Neuron (in vitro differentiated cells): ENCODE measurements around the gene DCTN2.
"Not testable (repeated sequence)": the region's sequence is repeated elsewhere in the genome, so short reads cannot be mapped to it uniquely, and the experiment has no call there.

Experiments
- H2AFZ ChIP-seq: one replicate; pipeline ENCODE4 v1.6.1; 2013; ENCODE audit warnings: low read depth, mild to moderate bottlenecking, inconsistent platforms, low read length, moderate library complexity
- H3K27me3 ChIP-seq: one replicate; pipeline ENCODE4 v1.6.1; 2013; ENCODE audit warnings: low read length; ENCODE audit not compliant: insufficient read depth
- H3K36me3 ChIP-seq: one replicate; pipeline ENCODE4 v1.6.1; 2013; ENCODE audit warnings: low read length; ENCODE audit not compliant: insufficient read depth
- H3K4me1 ChIP-seq: one replicate; pipeline ENCODE4 v1.6.1; 2013; ENCODE audit warnings: low read length; ENCODE audit not compliant: insufficient read depth
- H3K4me3 ChIP-seq: 2 replicates; pipeline ENCODE4 v1.5.1; 2013; ENCODE audit warnings: mild to moderate bottlenecking, low read length, moderate library complexity
- H3K9me3 ChIP-seq: one replicate; pipeline ENCODE4 v1.6.1; 2013; ENCODE audit warnings: low read length

DCTN2 gene

GRCh38 chr12:57546438-57547287 is at the start of gene DCTN2:
TSS of gene DCTN2 (minus strand) at chr12:57547192. CDS start at chr12:57547063, 129 bp downstream.
- H3K4me3 ChIP-seq = peak within 1 kb of the TSS; percentile 80
- H3K27me3 ChIP-seq = peaks cover 11% of the 10 kb centered on the region
- H3K4me1 ChIP-seq = peaks cover 24% of the 10 kb centered on the region
- no peaks in the 10 kb centered on the region for H3K9me3 ChIP-seq
- H2AFZ ChIP-seq = peak within 1 kb of the TSS; percentile 76
- H3K36me3 ChIP-seq = peaks cover 10% of the 10 kb centered on the region

- peaks cover 12% of the 10 kb centered on the region for H3K36me3 ChIP-seq
- no peak overlapping the region for H3K4me3 ChIP-seq
- peaks cover 11% of the 10 kb centered on the region for H3K4me1 ChIP-seq
- H3K9me3 ChIP-seq = no peaks in the 10 kb centered on the region
- no peaks in the 10 kb centered on the region for H3K27me3 ChIP-seq
- H2AFZ ChIP-seq = no peak overlapping the region
These were observed 46.2 kb upstream of the DCTN2 start for GRCh38 chr12:57593187-57593586.

GRCh38 chr12:57592551-57593165 is 45.7 kb upstream of the DCTN2 start:
- H3K27me3 ChIP-seq = no peaks in the 10 kb centered on the region
- peaks cover 12% of the 10 kb centered on the region for H3K36me3 ChIP-seq
- no peak overlapping the region for H3K4me3 ChIP-seq
- H3K9me3 ChIP-seq = no peaks in the 10 kb centered on the region
- peaks cover 11% of the 10 kb centered on the region for H3K4me1 ChIP-seq
- H2AFZ ChIP-seq = no peak overlapping the region

- Histone ChIP-seq H3K27me3 (no peaks in the 10 kb centered on the region), H3K4me3 (peak overlapping the region; percentile 89), H3K4me1 (peaks cover 11% of the 10 kb centered on the region), H2AFZ (peak overlapping the region; percentile 87), H3K9me3 (no peaks in the 10 kb centered on the region), H3K36me3 (peaks cover 13% of the 10 kb centered on the region)
These were observed 44.9 kb upstream of the DCTN2 start for GRCh38 chr12:57591782-57592325.

GRCh38 chr12:57590864-57591781 is 44.1 kb upstream of the DCTN2 start, which contains the start of gene PIP4K2C:
TSS of gene PIP4K2C (plus strand) at chr12:57591192. CDS start at chr12:57591290, 98 bp downstream.
- Histone ChIP-seq H3K4me3 (peak within 1 kb of the TSS; percentile 89), H2AFZ (peak within 1 kb of the TSS; percentile 87), H3K4me1 (peaks cover 11% of the 10 kb centered on the region), H3K9me3 (no peaks in the 10 kb centered on the region), H3K36me3 (peaks cover 13% of the 10 kb centered on the region), H3K27me3 (no peaks in the 10 kb centered on the region)

GRCh38 chr12:57590479-57590863 is 43.5 kb upstream of the DCTN2 start:
- no peaks in the 10 kb centered on the region for H3K27me3 ChIP-seq
- H2AFZ ChIP-seq = peak overlapping the region; percentile 87
- H3K36me3 ChIP-seq = peaks cover 10% of the 10 kb centered on the region
- peaks cover 11% of the 10 kb centered on the region for H3K4me1 ChIP-seq
- H3K4me3 ChIP-seq = peak overlapping the region; percentile 89
- H3K9me3 ChIP-seq = no peaks in the 10 kb centered on the region

- not testable (repeated sequence) for H3K4me3 ChIP-seq, H2AFZ ChIP-seq, H3K36me3 ChIP-seq, H3K27me3 ChIP-seq, H3K9me3 ChIP-seq
- H3K4me1 ChIP-seq = peaks cover 11% of the 10 kb centered on the region
These were observed 42.1 kb upstream of the DCTN2 start for GRCh38 chr12:57588951-57589610.

- Histone ChIP-seq H3K4me3 (no peak overlapping the region), H3K36me3 (peaks cover 13% of the 10 kb centered on the region), H2AFZ (no peak overlapping the region), H3K9me3 (no peaks in the 10 kb centered on the region), H3K27me3 (no peaks in the 10 kb centered on the region), H3K4me1 (peaks cover 8% of the 10 kb centered on the region)
These were observed 39.9 kb upstream of the DCTN2 start for GRCh38 chr12:57586832-57587429.

- H3K36me3 ChIP-seq = peaks cover 22% of the 10 kb centered on the region
- H3K9me3 ChIP-seq = no peaks in the 10 kb centered on the region
- H3K4me3 ChIP-seq = no peak overlapping the region
- H3K27me3 ChIP-seq = no peaks in the 10 kb centered on the region
- H3K4me1 ChIP-seq = peaks cover 3% of the 10 kb centered on the region
- no peak overlapping the region for H2AFZ ChIP-seq
These were observed 39.1 kb upstream of the DCTN2 start for GRCh38 chr12:57586128-57586527.

GRCh38 chr12:57585156-57585555 is 38.2 kb upstream of the DCTN2 start:
- Histone ChIP-seq H3K36me3 (peaks cover 30% of the 10 kb centered on the region), H3K4me3 (no peak overlapping the region), H2AFZ (no peak overlapping the region), H3K4me1 (no peaks in the 10 kb centered on the region), H3K27me3 (no peaks in the 10 kb centered on the region), H3K9me3 (no peaks in the 10 kb centered on the region)

- Histone ChIP-seq H3K27me3 (no peaks in the 10 kb centered on the region), H3K9me3 (no peaks in the 10 kb centered on the region), H3K4me3 (no peak overlapping the region), H3K4me1 (no peaks in the 10 kb centered on the region), H2AFZ (no peak overlapping the region), H3K36me3 (peaks cover 34% of the 10 kb centered on the region)
These were observed 37.7 kb upstream of the DCTN2 start for GRCh38 chr12:57584690-57585089.

- no peak overlapping the region for H3K4me3 ChIP-seq
- H3K27me3 ChIP-seq = no peaks in the 10 kb centered on the region
- H3K36me3 ChIP-seq = peaks cover 38% of the 10 kb centered on the region
- no peak overlapping the region for H2AFZ ChIP-seq
- H3K9me3 ChIP-seq = no peaks in the 10 kb centered on the region
- H3K4me1 ChIP-seq = no peaks in the 10 kb centered on the region
These were observed 37.1 kb upstream of the DCTN2 start for GRCh38 chr12:57584050-57584449.
